ENCODE results near the gene POLR1H.
"Not testable (repeated sequence)": the region's sequence is repeated elsewhere in the genome, so short reads cannot be mapped to it uniquely, and the experiment has no call there.

DNA sequence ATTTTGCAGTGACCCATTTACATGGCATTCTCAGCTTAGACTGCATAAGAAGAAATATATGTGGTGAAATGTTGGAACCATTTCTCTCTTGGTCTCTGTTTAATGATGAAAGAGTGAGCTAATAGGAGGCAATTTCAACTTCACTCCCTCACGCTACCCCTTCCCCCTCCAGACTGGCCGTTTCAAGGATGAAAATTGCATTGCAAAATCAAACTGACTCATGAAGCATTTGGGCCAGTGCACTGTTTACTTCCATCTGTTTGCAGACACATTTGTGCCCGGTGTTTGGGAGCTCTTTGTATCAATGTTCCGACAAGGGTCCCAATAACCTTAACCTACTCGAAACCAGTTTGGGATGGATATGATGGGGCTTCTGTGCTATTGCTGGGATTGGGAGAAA is 27.6 kb upstream of the POLR1H start:
- TF ChIP-seq, protein P1, sequence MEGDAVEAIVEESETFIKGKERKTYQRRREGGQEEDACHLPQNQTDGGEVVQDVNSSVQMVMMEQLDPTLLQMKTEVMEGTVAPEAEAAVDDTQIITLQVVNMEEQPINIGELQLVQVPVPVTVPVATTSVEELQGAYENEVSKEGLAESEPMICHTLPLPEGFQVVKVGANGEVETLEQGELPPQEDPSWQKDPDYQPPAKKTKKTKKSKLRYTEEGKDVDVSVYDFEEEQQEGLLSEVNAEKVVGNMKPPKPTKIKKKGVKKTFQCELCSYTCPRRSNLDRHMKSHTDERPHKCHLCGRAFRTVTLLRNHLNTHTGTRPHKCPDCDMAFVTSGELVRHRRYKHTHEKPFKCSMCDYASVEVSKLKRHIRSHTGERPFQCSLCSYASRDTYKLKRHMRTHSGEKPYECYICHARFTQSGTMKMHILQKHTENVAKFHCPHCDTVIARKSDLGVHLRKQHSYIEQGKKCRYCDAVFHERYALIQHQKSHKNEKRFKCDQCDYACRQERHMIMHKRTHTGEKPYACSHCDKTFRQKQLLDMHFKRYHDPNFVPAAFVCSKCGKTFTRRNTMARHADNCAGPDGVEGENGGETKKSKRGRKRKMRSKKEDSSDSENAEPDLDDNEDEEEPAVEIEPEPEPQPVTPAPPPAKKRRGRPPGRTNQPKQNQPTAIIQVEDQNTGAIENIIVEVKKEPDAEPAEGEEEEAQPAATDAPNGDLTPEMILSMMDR (conservative IDR thresholded peaks at IDR 0.05; ENCODE audit: low read depth, low read length) = not testable (repeated sequence)
- not testable (repeated sequence) for TF ChIP-seq EZH2phosphoT487 (IDR thresholded peaks at IDR 0.05; ENCODE audit: borderline replicate concordance, low read length)

Data from PC-3 (cell line).